ENCODE measurements around the gene ASCL4. TPM values are rescaled to one million over a fixed set of nuclear protein-coding genes. Genes with fewer than 3 reads are reported as not detected.
"Not testable (repeated sequence)": the region's sequence is repeated elsewhere in the genome, so short reads cannot be mapped to it uniquely, and the experiment has no call there.

The ASCL4 gene, protein sequence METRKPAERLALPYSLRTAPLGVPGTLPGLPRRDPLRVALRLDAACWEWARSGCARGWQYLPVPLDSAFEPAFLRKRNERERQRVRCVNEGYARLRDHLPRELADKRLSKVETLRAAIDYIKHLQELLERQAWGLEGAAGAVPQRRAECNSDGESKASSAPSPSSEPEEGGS
- total RNA-seq, result 0.16 TPM in 1 of 3 replicates, not detected in the others

DNA sequence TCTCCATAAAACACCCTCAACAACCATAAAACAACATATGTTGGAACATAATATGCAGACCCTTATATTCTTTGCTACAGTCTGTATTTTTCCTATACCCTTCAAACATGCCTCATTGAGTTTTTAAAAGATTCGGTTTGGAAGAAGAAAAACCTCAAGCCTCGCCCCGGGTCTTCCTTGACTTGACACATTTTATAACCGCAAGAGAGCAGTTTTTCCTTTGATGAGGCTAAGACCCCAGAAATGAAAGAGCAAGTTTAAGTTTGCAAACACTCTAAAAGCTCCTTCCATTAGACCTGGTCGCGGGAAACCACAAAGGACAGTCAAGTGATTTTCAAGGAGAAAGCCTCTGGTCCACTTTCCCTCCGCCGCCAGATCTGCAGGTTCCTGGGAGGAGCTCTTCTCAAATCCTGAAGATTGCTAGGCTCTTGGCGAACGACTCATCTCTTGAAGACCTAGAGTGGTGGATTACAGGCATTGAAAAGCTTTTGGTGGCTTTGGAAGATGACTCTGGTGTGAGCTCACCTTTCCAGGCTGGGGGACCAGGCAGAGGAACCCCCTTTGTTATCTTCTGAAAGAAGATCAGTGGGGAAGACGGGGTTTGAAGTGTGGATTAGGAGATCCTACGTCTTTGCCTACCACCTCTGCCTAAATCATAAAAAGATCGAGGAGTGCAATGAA, at the start of gene ASCL4:
TSS of gene ASCL4 (plus strand) at position 356 of the 681 bp plus-strand sequence. CDS start 515 bp downstream, outside the sequence.
- H3K4me1 Mint-ChIP-seq, result peaks cover 12% of the 10 kb centered on the region
- TF ChIP-seq, protein P1, sequence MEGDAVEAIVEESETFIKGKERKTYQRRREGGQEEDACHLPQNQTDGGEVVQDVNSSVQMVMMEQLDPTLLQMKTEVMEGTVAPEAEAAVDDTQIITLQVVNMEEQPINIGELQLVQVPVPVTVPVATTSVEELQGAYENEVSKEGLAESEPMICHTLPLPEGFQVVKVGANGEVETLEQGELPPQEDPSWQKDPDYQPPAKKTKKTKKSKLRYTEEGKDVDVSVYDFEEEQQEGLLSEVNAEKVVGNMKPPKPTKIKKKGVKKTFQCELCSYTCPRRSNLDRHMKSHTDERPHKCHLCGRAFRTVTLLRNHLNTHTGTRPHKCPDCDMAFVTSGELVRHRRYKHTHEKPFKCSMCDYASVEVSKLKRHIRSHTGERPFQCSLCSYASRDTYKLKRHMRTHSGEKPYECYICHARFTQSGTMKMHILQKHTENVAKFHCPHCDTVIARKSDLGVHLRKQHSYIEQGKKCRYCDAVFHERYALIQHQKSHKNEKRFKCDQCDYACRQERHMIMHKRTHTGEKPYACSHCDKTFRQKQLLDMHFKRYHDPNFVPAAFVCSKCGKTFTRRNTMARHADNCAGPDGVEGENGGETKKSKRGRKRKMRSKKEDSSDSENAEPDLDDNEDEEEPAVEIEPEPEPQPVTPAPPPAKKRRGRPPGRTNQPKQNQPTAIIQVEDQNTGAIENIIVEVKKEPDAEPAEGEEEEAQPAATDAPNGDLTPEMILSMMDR (IDR thresholded peaks at IDR 0.05; ENCODE audit: unreplicated experiment), result no peak
- no peaks in the 10 kb centered on the region for H3K9me3 Mint-ChIP-seq
- no peak within 1 kb of the TSS for H3K27ac Mint-ChIP-seq
- peaks cover 87% of the 10 kb centered on the region for H3K27me3 Mint-ChIP-seq (ENCODE audit: low read depth)
- H3K4me3 Mint-ChIP-seq, result peak within 1 kb of the TSS; percentile 48
- DNase-seq (ENCODE audit: low spot score in 2 of 2, unreplicated experiment in 2 of 2), result no peak
- H3K36me3 Mint-ChIP-seq, result no peaks in the 10 kb centered on the region

- H3K27me3 Mint-ChIP-seq (ENCODE audit: low read depth); H3K4me3 Mint-ChIP-seq; H3K27ac Mint-ChIP-seq; DNase-seq (ENCODE audit: low spot score in 2 of 2, unreplicated experiment in 2 of 2); H3K4me1 Mint-ChIP-seq: not testable (repeated sequence)
- H3K9me3 Mint-ChIP-seq, result peaks cover 22% of the 10 kb centered on the region
- H3K36me3 Mint-ChIP-seq, result peaks cover 14% of the 10 kb centered on the region
These were observed 47.2 kb upstream of the ASCL4 start for GRCh38 chr12:107727327-107727726.

- H3K4me3 Mint-ChIP-seq; H3K27ac Mint-ChIP-seq; H3K4me1 Mint-ChIP-seq; H3K27me3 Mint-ChIP-seq (ENCODE audit: low read depth); DNase-seq (ENCODE audit: low spot score in 2 of 2, unreplicated experiment in 2 of 2): not testable (repeated sequence)
- H3K9me3 Mint-ChIP-seq, result peaks cover 22% of the 10 kb centered on the region
- H3K36me3 Mint-ChIP-seq, result peaks cover 10% of the 10 kb centered on the region
These were observed 46.8 kb upstream of the ASCL4 start for GRCh38 chr12:107727742-107728141.

GRCh38 chr12:107730618-107731341, 43.7 kb upstream of the ASCL4 start:
- no peak for DNase-seq (ENCODE audit: low spot score in 2 of 2, unreplicated experiment in 2 of 2)
- no peaks in the 10 kb centered on the region for H3K27me3 Mint-ChIP-seq (ENCODE audit: low read depth)
- no peak overlapping the region for H3K4me3 Mint-ChIP-seq
- no peak overlapping the region for H3K27ac Mint-ChIP-seq
- TF ChIP-seq, protein P1 (IDR thresholded peaks at IDR 0.05; ENCODE audit: unreplicated experiment), result no peak
- peaks cover 19% of the 10 kb centered on the region for H3K36me3 Mint-ChIP-seq
- peaks cover 5% of the 10 kb centered on the region for H3K9me3 Mint-ChIP-seq
- H3K4me1 Mint-ChIP-seq, result no peaks in the 10 kb centered on the region

DNA sequence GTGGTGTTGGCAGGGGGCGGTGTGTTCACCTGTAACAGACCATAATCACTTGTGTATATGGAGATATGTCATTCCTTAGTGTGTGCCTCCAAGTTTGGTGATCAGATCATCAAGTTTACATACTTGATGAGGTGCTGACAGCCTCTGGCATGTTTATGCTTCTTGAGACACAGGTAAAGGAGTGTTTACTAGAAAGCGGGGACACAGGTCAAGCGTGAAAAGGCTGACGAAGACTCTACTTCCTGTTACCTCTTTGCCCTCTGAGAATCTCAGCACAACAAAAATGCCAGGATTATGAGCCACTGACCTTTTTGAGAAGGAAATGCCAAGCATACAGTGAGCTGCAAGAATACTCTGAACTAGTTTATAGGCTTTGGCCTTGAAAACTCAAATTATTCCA, 43.1 kb upstream of the ASCL4 start:
- TF ChIP-seq, protein P1 (IDR thresholded peaks at IDR 0.05; ENCODE audit: unreplicated experiment), result no peak

GRCh38 chr12:107732365-107732764, 42.1 kb upstream of the ASCL4 start:
- H3K4me1 Mint-ChIP-seq, result no peaks in the 10 kb centered on the region
- H3K36me3 Mint-ChIP-seq, result peaks cover 32% of the 10 kb centered on the region
- H3K9me3 Mint-ChIP-seq, result no peaks in the 10 kb centered on the region
- H3K27me3 Mint-ChIP-seq (ENCODE audit: low read depth), result no peaks in the 10 kb centered on the region
- no peak for DNase-seq (ENCODE audit: low spot score in 2 of 2, unreplicated experiment in 2 of 2)
- TF ChIP-seq, protein P1 (IDR thresholded peaks at IDR 0.05; ENCODE audit: unreplicated experiment), result no peak
- H3K27ac Mint-ChIP-seq, result no peak overlapping the region
- no peak overlapping the region for H3K4me3 Mint-ChIP-seq

More for the DNA sequence above, 43.1 kb upstream of the ASCL4 start:
- Mint-ChIP-seq H3K4me3 (no peak overlapping the region), H3K36me3 (peaks cover 25% of the 10 kb centered on the region), H3K27ac (no peak overlapping the region), H3K4me1 (no peaks in the 10 kb centered on the region), H3K27me3 (ENCODE audit: low read depth) (no peaks in the 10 kb centered on the region), H3K9me3 (peaks cover 4% of the 10 kb centered on the region)
- no peak for DNase-seq (ENCODE audit: low spot score in 2 of 2, unreplicated experiment in 2 of 2)

Measured in mesothelial cell of epicardium (in vitro differentiated cells).